SK-N-SH treated with all-trans-retinoic acid at 6 μM for 48 hours (cell line): ENCODE data around the gene CFAP20.
"Not testable (repeated sequence)": the region's sequence is repeated elsewhere in the genome, so short reads cannot be mapped to it uniquely, and the experiment has no call there.

Experiments used
- ATAC-seq: fragments of 200-7000 bp; cut with Tn5 transposase; 3 replicates; pipeline ENCODE4 v1.9.1; 2020; ENCODE audit warnings: mild to moderate bottlenecking, moderate library complexity
- ARNTL ChIP-seq: fragments of 450-650 bp; formaldehyde crosslinking; IDR thresholded peaks from 2 replicates; pipeline ENCODE4 v1.5.0; 2020; ENCODE audit warnings: low read depth, mild to moderate bottlenecking, moderate library complexity, borderline replicate concordance
- CSDC2 ChIP-seq: fragments of 250-450 bp; sonication (Bioruptor Pico); IDR thresholded peaks from 2 replicates; pipeline ENCODE4 v1.5.0; 2020; ENCODE audit warnings: mild to moderate bottlenecking, moderate library complexity
- CSRNP3 ChIP-seq: fragments of 250-450 bp; sonication (Bioruptor Pico); IDR thresholded peaks from 2 replicates; pipeline ENCODE4 v1.5.1; 2021; ENCODE audit warnings: mild to moderate bottlenecking, moderate library complexity
- ESRRG ChIP-seq: fragments of 250-450 bp; sonication (Bioruptor Pico); IDR thresholded peaks from 2 replicates; pipeline ENCODE4 v1.6.1; 2021; ENCODE audit warnings: mild to moderate bottlenecking
- GLIS3 ChIP-seq: fragments of 250-450 bp; sonication (Bioruptor Pico); IDR thresholded peaks from 2 replicates; pipeline ENCODE4 v1.5.0; 2020; ENCODE audit warnings: mild to moderate bottlenecking, moderate library complexity
- ISL1 ChIP-seq: fragments of 250-450 bp; sonication (Bioruptor Pico); IDR thresholded peaks from 2 replicates; pipeline ENCODE4 v2.1.2; 2022; ENCODE audit warnings: mild to moderate bottlenecking, moderate library complexity
- OSR1 ChIP-seq: fragments of 250-450 bp; sonication (Bioruptor Pico); IDR thresholded peaks from 2 replicates; pipeline ENCODE4 v1.8.0; 2022; ENCODE audit warnings: moderate library complexity, mild to moderate bottlenecking, inconsistent platforms
- POU6F1 ChIP-seq: fragments of 250-450 bp; sonication (Bioruptor Pico); IDR thresholded peaks from 2 replicates; pipeline ENCODE4 v1.8.0; 2021; ENCODE audit warnings: low read depth, mild to moderate bottlenecking, moderate library complexity, borderline replicate concordance
- PPARA ChIP-seq: fragments of 250-450 bp; sonication (Bioruptor Pico); IDR thresholded peaks from 2 replicates; pipeline ENCODE4 v1.5.0; 2020; ENCODE audit warnings: mild to moderate bottlenecking, borderline replicate concordance
- RARB ChIP-seq: fragments of 250-450 bp; sonication (Bioruptor Pico); IDR thresholded peaks from 2 replicates; pipeline ENCODE4 v1.8.0; 2021; ENCODE audit warnings: mild to moderate bottlenecking, moderate library complexity
- SNAI2 ChIP-seq: fragments of 250-450 bp; sonication (Bioruptor Pico); IDR thresholded peaks from 2 replicates; pipeline ENCODE4 v1.5.0; 2020; ENCODE audit warnings: mild to moderate bottlenecking, moderate library complexity
- TCF4 ChIP-seq: fragments of 250-450 bp; sonication (Bioruptor Pico); IDR thresholded peaks from 2 replicates; pipeline ENCODE4 v1.8.0; 2021; ENCODE audit warnings: mild to moderate bottlenecking, moderate library complexity, borderline replicate concordance
- TOX ChIP-seq: fragments of 250-450 bp; sonication (Bioruptor Pico); IDR thresholded peaks from 2 replicates; pipeline ENCODE4 v1.8.0; 2021; ENCODE audit warnings: mild to moderate bottlenecking, moderate library complexity, borderline replicate concordance
- TSHZ2 ChIP-seq: fragments of 250-450 bp; sonication (Bioruptor Pico); IDR thresholded peaks from 2 replicates; pipeline ENCODE4 v1.5.0; 2020; ENCODE audit warnings: mild to moderate bottlenecking, moderate library complexity
- ZC3H10 ChIP-seq: fragments of 250-450 bp; sonication (Bioruptor Pico); IDR thresholded peaks from 2 replicates; pipeline ENCODE4 v1.5.1; 2021; ENCODE audit warnings: mild to moderate bottlenecking, moderate library complexity
- ZFP3 ChIP-seq: fragments of 250-450 bp; sonication (Bioruptor Pico); IDR thresholded peaks from 2 replicates; pipeline ENCODE4 v1.5.0; 2020; ENCODE audit warnings: mild to moderate bottlenecking, moderate library complexity
- ZFP30 ChIP-seq: fragments of 450-650 bp; formaldehyde crosslinking; IDR thresholded peaks from 2 replicates; pipeline ENCODE4 v1.5.0; 2022; ENCODE audit warnings: mild to moderate bottlenecking, moderate library complexity
- ZNF565 ChIP-seq: fragments of 450-650 bp; formaldehyde crosslinking; conservative IDR thresholded peaks from 2 replicates; pipeline ENCODE4 v1.5.0; 2020; ENCODE audit warnings: low read depth, mild to moderate bottlenecking, moderate library complexity
- ZNF70 ChIP-seq: fragments of 450-650 bp; formaldehyde crosslinking; IDR thresholded peaks from 2 replicates; pipeline ENCODE4 v1.5.0; 2020; ENCODE audit warnings: mild to moderate bottlenecking, moderate library complexity
- ZNF8 ChIP-seq: fragments of 450-650 bp; formaldehyde crosslinking; IDR thresholded peaks from 2 replicates; pipeline ENCODE4 v1.5.0; 2020; ENCODE audit warnings: mild to moderate bottlenecking, moderate library complexity

The CFAP20 gene

GRCh38 chr16:58098207-58099096, 30.7 kb downstream of the CFAP20 start:
- peak; percentile 63 for ATAC-seq
- TF ChIP-seq ARNTL (CRISPR knock-in tag) (no peak), CSRNP3 (no peak), TOX (no peak), ESRRG (no peak)

GRCh38 chr16:58096249-58096648, 32.9 kb downstream of the CFAP20 start:
- no peak for ATAC-seq
- TF ChIP-seq ZNF8 (CRISPR knock-in tag) (no peak), ZFP30 (CRISPR knock-in tag) (no peak), ISL1 (CRISPR knock-in tag) (no peak), TCF4 (no peak), CSRNP3 (no peak), CSDC2 (CRISPR knock-in tag) (no peak), RARB (CRISPR knock-in tag) (no peak), TOX (no peak), GLIS3 (no peak), ZC3H10 (CRISPR knock-in tag) (no peak), OSR1 (CRISPR knock-in tag) (no peak), ZNF70 (no peak), PPARA (CRISPR knock-in tag) (no peak), ZNF565 (CRISPR knock-in tag) (no peak), ARNTL (CRISPR knock-in tag) (no peak), ESRRG (no peak), POU6F1 (CRISPR knock-in tag) (no peak), TSHZ2 (no peak), SNAI2 (CRISPR knock-in tag) (no peak), ZFP3 (CRISPR knock-in tag) (no peak)

GRCh38 chr16:58095575-58095960, 33.6 kb downstream of the CFAP20 start:
- not testable (repeated sequence) for ATAC-seq

- TF ChIP-seq ESRRG (no peak), ZNF565 (CRISPR knock-in tag) (no peak), TOX (no peak), ZNF8 (CRISPR knock-in tag) (no peak), ZNF70 (no peak), ARNTL (CRISPR knock-in tag) (no peak), TSHZ2 (no peak), RARB (CRISPR knock-in tag) (no peak), SNAI2 (CRISPR knock-in tag) (no peak)
- ATAC-seq, result no peak
Measured at GRCh38 chr16:58094791-58095574, 34.2 kb downstream of the CFAP20 start.
